GM21360 (cell line): Measurements from ENCODE around the gene SNAP91.
A peak's percentile ranks its signal among the peaks of the same experiment; 100 is the strongest.
"Not testable (repeated sequence)": the region's sequence is repeated elsewhere in the genome, so short reads cannot be mapped to it uniquely, and the experiment has no call there.

Experiments used
- ATAC-seq: cut with Tn5 transposase; IDR thresholded peaks from one replicate; pipeline ENCODE4 v1.9.1; 2021; ENCODE audit warnings: mild to moderate bottlenecking, moderate library complexity; ENCODE audit not compliant: unreplicated experiment

The SNAP91 gene

DNA sequence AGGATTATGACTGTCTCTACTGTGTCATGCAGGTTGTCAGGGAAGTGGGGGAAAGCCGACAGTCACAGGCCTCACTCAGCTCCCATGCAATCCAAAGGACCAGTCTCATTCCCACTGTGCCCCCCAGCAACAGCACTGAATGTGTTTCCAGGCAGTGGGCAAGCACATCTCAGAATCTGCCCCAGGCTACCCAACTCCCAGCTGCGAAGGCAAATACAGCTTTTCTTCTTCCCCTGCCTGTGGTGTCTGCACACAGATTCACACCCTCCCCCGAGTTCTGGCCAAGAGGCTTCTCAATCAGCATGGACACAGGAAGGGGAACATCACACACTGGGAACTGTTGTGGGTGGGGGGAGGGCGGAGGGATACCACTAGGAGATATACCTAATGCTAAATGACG lies 75.3 kb downstream of the SNAP91 start:
- no peak for ATAC-seq

DNA sequence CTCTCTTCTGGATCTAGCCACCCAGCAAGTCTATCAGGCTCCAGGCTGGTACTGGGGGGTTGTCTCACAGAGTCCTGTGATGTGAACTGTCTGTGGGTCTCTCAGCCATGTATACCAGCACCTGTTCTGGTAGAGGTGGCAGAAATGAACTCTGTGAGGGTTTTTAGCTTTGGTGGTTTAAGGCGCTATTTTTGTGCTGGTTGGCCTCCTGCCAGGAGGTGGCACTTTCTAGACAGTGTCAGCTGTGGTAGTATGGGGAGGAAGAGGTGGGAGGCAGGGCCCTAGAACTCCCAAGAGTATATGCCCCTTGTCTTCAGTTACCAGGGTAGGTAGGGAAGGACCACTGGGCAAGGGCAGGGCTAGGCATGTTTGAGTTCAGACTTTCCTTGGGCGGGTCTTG lies 75.8 kb downstream of the SNAP91 start:
- ATAC-seq: no peak

DNA sequence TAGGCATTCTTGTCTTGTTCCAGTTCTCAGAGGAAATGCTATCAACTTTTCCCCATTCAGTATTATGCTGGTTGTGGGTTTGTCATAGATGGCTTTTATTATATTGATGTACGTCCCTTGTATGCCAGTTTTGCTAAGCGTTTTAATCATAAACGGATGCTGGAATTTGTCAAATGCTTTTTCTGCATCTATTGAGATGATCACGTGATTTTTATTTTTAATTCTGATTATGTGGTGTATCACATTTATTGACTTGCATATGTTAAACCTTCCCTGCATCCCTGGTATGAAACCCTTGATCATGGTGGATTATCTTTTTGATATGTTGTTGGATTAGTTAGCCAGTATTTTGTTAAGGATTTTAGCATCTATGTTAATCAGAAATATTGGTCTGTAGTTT lies 79.0 kb downstream of the SNAP91 start:
- not testable (repeated sequence) for ATAC-seq

DNA sequence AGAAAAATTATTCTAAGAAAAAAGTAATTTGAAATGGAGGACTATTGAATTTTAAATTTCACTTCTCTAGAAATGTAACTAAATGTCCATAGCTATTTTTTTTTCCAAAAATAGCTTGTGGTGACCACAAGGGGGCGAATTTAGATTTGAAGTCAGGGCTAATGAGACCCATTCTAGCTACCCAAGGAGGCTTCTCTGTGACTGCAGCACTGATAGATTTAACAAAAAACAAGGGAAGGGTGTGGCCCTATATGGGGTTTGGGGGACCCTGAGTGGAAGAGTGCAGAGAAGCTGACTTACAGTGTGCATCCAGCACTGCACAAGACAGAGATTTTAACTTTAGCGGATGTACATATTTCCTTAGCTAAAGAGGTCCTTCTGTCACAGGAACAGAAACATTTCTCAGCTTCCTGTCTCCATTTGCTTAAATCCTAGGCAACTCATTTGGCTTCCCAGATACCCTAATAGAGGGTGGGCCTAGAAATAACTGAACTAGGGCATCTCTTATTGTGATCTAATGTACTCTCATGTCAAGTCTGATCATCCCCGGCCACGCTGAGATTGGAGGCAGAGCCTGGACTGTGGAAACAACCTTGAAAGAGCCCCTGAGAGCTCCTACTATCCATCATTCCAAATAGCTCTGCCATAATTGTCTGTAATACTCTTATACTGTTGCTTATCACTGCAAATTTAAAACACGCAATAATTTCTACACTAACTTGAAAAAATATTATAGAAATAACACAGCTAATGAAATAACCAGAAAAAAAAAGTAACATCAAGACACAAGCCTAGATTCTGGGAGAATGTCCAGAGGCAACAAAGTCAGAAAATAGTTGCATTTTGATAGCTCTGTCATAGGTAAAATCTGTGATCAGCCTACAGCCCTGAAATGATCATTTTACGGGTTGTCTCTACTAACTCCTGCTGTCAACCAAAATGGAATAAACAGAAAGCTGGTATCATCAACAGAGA lies 93.6 kb downstream of the SNAP91 start:
- peak; percentile 75 for ATAC-seq

DNA sequence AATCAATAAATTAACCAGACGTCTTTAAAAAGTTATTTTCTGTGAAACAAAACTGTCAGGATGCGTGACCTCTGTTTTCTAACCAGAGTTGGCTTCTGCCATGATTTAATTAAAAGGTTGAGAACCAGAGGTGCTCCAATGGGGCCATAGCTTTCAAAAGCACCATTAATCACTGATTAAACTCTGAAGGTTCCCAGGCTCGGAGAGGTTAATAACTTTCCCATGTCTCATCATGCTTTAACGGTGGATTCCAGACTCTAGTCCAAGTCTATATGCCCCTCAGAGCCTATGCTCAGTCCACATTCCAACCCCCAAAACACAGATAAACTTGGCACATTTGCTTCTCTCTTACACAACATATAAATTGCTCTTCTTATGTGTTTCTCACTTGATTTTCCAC lies 95.5 kb downstream of the SNAP91 start:
- ATAC-seq: no peak

DNA sequence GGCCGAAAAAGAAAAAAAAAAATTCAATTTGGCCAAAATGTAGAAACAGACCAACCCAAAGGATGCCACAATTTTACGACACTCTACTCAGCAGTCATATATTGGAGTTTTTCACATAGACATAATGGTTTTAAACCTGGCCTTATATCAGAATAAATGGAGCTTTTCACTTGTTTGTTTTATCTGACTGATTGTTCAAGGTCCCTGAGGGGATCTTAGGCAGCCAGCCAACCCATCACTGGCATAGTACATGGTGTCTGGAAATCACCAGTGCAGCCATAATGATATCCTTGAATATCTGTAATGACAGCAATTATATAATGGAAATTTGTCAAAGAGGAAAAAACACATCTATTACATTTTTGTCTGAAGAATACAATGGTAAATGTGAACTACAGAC lies 99.7 kb downstream of the SNAP91 start:
- no peak for ATAC-seq

DNA sequence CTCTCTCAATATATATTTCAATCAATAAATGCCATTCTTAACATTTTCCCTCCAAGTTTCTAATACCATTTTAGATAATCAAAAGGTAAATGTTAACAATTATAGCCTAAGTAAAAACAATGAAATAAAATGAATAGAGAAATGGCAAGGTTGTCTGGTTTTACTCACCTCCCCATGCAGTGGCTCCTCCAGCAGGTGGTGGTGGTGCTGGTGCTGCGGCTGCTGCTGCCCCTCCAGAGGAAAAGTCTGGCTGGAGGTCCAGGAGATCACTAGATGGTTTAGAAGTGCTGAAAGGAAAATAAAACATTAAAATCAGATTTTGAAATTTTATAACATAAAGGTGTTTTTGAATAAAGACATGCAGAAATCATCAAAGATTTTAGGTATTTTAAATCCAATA lies 103.4 kb downstream of the SNAP91 start:
- no peak for ATAC-seq

DNA sequence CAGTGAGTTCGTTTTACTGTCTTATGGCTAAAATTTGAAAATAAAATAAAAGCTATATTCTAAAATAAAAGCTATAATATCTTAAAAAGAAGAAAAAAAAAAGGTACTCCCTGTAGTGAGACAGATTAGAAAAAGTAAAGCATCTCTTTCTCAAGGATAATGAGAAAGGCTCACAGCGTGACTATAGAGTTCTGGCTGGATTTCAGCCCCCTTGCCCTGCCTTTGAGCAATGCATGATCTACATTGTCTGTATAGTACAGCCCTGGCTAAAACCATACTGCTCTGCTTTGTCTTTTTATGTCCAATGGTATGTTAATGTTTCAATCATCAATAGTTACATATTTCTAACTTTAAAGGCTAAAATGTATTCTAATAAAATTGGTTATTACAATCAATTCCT lies 105.3 kb downstream of the SNAP91 start:
- ATAC-seq: no peak

DNA sequence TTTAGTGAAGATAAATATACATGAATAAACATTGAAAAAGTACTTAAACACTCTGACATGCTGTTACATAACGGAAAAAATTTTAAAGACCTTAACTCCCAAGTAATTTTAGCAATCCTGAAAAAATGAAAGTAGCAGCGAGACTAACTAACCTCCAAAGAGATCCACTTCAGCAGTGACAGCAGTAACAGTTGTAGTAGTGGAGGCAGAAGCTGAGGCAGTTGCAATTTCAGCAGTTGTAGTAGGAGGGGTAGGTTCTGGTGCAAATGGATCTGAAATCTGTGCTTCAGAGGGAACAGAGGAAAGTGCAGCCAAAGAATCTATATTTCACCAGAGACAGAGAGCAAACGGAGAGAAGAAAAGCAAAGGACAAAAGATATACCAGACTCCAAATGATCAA lies 107.8 kb downstream of the SNAP91 start:
- ATAC-seq: no peak

DNA sequence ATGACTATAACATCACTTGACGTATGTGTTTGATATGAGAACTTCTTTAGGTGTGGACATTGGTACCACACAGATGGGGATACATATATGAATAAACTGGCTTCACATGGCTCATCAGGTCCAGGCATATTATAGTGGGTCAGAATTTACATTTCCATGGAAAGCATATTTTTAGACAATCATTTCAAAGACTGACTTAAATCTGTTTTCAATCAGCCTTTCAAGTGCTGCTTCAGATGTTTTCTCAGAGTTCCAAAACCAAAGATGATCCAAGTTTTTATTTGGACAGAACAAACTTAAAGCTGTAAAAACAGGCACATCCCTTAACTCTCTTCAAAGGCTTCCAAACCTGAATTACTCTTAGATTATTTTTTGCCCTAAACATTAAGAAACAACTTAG lies 108.4 kb downstream of the SNAP91 start:
- no peak for ATAC-seq

DNA sequence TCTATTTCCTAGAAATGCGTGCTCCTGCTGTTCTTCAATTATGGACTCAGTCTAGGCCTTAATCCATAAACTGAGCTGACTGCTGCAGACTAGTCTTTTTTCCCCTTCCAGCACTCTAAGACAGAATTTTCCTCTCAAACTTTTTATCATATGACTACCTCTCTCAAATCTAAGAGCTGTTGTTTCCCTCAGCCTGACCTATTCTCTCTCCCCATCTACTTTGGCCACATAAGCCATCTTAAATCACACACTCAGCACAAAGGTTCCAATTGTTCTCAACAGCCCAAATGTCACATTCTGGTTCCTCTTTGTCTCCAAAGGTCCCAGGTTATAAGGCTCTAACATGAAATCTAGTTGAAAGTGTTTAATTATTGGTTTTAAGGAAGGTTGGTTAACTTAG lies 111.4 kb downstream of the SNAP91 start:
- no peak for ATAC-seq

DNA sequence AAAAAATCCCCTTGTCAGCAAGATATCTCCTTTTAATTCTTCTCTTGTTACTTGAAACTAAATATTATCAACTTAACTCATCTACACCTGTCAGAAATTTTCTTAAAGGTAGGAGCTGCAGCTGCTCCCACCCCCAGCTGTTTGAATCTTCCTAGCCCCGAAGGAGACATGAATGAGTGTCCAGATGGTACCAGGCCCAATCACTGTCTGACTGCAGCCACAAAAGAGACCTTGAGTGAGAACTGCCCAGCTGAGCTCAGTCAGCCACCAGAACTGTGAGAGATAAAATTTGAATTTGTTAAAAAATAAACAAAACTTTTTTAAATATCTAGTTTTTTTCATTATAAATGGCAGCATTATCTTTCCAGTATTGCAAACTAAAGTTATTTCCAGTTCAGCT lies 111.8 kb downstream of the SNAP91 start:
- no peak for ATAC-seq

DNA sequence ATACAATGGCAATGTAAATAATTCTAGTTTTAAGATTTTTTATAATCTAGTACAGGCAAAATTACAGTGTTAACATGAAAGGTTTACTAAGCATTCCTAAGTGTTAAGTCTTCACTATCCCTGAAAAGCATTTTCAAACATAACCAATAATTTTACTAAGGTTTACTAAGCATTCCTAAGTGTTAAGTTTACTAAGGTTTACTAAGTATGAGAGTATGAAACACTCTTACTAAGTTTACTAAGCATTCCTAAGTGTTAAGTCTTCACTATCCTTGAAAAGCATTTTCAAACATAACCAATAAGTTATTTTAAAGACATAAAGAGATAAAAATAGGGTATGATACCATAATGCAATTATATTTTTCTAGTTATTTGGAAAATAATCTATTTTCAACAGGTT lies 114.0 kb downstream of the SNAP91 start:
- ATAC-seq: no peak

DNA sequence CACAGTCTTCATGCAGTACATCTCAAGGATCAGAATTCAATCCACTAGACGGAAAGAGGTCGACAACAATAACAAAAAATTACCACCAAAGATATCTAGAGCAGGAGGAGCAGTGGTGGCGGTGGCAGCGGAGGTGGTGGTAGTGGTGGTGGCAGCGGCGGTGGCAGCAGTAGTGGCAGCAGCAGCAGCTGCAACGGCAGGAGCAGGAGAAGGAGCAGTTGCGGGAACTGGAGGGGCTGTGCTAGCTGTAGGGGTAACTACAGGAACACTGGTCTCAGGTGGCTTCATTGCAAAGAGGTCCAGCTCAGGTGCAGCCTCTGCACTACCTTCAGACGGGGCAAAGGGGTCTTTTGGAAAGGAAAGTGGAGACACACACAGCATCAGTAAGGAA lies 115.5 kb downstream of the SNAP91 start:
- ATAC-seq: no peak

DNA sequence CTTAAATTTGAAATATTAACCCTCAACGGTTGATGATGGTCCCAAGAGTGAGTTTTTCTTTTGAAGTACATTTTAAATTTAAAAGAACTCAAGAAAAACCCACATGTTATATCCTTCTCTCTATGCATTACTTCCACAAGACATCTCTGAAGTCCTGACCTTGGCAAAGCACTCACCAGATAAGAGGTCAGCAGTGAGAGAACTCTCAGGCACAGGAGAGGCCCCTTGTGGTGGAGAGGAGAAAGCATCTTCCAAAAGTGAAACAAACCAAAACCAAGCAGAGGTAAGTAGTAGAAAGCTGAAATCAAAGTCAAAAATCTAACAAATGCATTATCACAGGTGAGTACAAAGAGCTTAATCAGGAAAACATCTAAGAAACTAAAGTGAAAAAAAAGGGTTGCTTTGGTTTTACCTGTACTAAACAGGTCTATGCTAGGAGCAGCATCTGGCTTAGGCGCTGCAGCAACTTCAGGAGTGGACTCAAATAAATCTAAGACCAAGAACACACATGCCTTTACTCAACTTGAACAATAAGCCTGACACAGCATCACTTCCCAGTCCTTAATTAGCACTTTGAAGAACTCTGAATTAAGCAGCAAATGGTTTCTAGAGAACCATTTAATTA lies 116.0 kb downstream of the SNAP91 start:
- ATAC-seq: peak; percentile 99

DNA sequence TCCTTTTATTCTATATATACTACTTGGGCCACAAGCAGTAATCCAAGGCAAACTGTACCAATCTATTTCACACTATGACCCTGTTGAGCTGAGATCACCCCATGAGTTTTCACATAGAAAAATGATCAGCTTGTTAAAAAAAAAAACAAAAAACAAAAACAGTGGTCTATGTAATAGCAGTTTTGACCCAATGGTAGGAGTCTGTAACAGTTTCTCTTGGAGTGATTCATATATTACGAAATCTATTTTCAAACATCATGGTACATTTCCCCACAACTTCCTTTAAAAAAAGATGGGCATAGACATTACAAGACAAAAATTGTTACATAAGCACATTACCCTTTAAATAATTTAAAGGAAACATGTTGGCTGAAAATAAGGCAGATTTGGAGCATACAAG lies 118.5 kb downstream of the SNAP91 start:
- no peak for ATAC-seq

DNA sequence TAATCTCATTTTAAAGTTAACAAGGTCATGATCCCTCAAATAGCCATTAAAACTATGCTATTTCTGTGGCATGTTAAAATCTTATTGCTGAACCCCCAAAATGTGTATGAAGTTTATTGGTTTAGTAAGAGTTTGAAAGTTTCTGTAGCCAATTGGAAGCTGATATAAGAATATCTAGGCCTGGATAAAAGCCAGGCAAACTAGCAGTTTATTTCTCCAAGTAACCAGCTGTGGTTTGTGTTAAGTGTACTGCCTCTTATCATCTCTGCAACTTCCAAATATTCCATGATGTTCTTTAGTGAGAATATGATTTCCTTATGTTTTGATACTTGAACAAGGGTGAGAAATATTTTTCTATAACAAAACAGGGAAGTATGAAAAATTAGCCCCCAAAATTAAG lies 119.8 kb downstream of the SNAP91 start:
- ATAC-seq: no peak

DNA sequence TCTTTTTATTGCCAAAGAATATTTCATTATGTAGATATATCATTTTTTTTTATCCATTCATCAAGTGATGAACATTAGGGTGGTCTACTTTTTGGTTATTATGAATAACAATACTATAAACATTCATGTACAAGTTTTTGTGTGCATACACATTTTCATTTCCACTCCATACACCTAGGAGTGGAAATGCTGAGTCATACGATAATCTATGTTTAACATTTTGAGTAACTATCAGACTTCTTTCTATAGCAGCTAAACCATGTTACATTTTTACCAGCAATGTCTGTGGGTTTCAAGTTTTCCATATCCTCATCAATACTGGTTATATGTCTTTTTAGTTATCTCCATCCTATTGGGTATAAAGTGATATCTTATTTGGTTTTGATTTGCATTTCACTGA lies 130.8 kb downstream of the SNAP91 start:
- ATAC-seq: no peak

DNA sequence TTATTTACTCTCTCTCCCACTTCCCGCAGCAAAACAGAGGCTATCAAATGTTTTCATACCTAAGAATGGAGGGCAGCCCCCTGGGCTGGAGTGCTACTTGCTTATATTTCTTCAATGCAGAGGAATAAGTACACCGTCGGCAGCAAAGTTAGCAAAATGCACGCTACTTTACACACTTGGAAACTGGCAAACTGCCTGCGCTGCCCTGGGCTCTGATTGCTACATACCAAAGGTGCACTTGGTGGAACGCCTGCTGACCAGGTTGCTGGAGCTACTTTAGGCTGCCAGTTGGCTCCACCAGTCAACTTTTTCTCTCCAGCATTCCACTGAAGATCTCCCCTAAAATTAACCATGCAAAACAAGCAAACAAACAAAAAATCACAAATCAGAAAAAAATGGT lies 134.1 kb downstream of the SNAP91 start:
- ATAC-seq: no peak

DNA sequence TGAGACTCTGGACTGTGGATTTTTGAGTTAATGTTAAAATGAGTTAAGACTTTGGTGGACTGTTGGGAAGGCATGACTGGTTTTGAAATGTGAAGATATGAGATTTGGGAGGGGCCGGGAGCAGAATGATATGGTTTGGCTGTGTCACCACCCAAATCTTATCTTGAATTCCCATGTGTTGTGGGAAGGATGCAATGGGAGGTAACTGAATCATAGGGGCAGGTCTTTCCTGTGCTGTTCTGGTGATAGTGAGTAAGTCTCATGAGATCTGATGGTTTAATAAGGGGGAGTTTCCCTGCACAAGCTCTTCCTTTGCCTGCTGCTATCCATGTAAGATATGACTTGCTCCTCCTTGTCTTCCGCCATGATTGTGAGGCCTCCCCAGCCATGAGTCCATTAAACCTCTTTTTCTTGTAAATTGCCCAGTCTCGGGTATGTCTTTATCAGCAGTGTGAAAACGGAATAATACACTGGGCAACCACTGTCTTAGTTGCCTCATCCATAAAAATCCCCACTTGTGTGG lies 137.2 kb downstream of the SNAP91 start:
- not testable (repeated sequence) for ATAC-seq

DNA sequence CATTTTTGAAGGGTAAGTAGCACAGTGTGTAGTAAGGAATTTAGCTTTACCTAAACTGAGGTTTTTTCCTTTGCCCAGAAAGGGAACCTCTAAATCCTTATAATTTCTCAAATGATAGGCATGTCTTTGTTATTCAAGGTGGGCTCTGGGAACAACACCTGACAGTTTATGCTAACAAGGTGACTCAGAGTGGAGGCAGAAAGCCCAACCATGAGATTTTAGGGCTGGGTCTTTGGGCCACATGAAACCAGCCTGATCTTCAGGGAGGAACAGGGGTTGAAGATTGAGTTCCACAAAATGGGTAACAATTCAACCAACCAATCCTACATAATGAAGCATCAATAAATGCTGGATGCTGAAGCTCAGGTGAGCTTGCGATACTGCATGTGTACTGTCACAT lies 149.9 kb downstream of the SNAP91 start:
- no peak for ATAC-seq

DNA sequence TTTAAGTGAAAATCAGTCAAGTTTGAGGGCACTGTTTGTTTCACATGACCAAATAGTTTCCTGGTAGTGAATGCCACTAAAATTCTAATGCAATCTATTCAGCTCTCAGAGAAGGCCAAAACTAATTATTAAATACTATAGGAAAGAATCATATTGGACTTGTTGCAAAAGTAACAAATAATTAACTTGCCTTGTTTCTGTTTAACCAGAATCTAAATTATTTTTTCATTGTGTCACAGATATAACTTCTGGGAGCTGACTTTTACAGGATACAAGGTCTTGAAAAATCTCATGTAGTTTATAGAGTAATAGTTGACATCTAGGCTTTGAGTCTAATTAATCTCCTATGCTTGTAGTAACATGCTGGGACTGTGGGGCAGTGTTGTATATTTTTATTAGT lies 152.0 kb downstream of the SNAP91 start:
- no peak for ATAC-seq
